ENCODE data around the gene TENM4.

The TENM4 gene

DNA sequence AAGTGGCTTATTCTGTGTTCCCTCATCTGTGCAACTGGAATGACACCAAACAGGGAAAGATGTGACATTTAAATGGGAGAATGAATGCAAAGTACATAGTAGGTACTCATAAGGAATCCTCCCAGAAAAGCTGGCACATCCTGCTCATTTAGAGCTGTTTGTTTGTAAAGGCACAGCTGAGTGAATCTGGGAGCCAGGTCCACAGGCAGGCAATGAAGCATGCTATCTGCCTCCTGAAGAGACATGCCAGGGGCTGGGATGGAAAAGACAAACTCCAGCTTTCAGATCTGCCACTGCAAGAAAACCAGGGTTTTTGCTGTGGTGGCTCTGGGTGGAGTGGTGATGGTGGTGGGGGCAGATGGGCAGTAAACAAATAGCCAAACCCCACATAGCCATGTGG, 150.1 kb downstream of the TENM4 start:
- H3K4me2 ChIP-seq (ENCODE audit: insufficient read depth, low read length), result no peak overlapping the region
- no peaks in the 10 kb centered on the region for H4K20me1 ChIP-seq (ENCODE audit: insufficient read depth, low read length)
- TF ChIP-seq, protein P1, sequence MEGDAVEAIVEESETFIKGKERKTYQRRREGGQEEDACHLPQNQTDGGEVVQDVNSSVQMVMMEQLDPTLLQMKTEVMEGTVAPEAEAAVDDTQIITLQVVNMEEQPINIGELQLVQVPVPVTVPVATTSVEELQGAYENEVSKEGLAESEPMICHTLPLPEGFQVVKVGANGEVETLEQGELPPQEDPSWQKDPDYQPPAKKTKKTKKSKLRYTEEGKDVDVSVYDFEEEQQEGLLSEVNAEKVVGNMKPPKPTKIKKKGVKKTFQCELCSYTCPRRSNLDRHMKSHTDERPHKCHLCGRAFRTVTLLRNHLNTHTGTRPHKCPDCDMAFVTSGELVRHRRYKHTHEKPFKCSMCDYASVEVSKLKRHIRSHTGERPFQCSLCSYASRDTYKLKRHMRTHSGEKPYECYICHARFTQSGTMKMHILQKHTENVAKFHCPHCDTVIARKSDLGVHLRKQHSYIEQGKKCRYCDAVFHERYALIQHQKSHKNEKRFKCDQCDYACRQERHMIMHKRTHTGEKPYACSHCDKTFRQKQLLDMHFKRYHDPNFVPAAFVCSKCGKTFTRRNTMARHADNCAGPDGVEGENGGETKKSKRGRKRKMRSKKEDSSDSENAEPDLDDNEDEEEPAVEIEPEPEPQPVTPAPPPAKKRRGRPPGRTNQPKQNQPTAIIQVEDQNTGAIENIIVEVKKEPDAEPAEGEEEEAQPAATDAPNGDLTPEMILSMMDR (IDR thresholded peaks at IDR 0.05; ENCODE audit: borderline replicate concordance, extremely low read depth, low read length, poor library complexity, severe bottlenecking), result no peak
- no peak for TF ChIP-seq EZH2 (IDR thresholded peaks at IDR 0.05; ENCODE audit: borderline replicate concordance, low read depth, low read length, severe bottlenecking)
- no peaks in the 10 kb centered on the region for H3K79me2 ChIP-seq (ENCODE audit: insufficient read depth, low read length)
- H3K9me3 ChIP-seq (ENCODE audit: insufficient read depth, low read length, severe bottlenecking), result no peaks in the 10 kb centered on the region
- no peak for ATAC-seq (ENCODE audit: insufficient read depth, low read depth)
- no peak overlapping the region for H3K4me3 ChIP-seq (ENCODE audit: low read depth in 1 of 2, low read length in 2 of 2)
- DNase-seq, result no peak
- no peak overlapping the region for H2AFZ ChIP-seq (ENCODE audit: low read depth, low read length)
- H3K27me3 ChIP-seq (ENCODE audit: insufficient read depth, low read length, poor library complexity), result peaks cover 4% of the 10 kb centered on the region
- no peak overlapping the region for H3K27ac ChIP-seq (ENCODE audit: low read length)
- H3K4me1 ChIP-seq (ENCODE audit: insufficient read depth, low read length), result no peaks in the 10 kb centered on the region
- H3K36me3 ChIP-seq (ENCODE audit: insufficient read depth, low read length), result no peaks in the 10 kb centered on the region
- no peak overlapping the region for H3K9ac ChIP-seq (ENCODE audit: low read depth, low read length)

DNA sequence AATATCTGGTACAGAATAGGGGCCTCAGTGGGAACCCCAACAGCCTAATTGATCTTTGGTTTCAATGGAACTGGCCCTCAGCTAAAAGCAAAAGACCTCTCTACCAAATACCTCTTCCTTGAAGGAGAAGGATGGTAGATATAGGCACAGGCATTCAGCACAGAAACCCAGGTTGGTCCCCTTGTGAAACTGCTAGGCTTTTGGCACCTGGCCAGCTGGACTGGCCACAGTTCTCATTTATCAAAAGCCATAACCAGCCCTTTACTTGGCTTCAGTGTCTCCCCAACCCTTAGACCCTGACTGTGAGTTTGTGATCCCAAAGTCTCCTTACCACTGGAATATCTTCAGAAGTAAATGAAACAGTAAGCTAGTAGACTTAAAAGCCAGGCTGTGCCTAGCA, 152.9 kb downstream of the TENM4 start:
- no peaks in the 10 kb centered on the region for H3K9me3 ChIP-seq (ENCODE audit: insufficient read depth, low read length, severe bottlenecking)
- ATAC-seq (ENCODE audit: insufficient read depth, low read depth), result no peak
- H3K79me2 ChIP-seq (ENCODE audit: insufficient read depth, low read length), result no peaks in the 10 kb centered on the region
- no peak overlapping the region for H3K4me2 ChIP-seq (ENCODE audit: insufficient read depth, low read length)
- TF ChIP-seq, protein P1 (IDR thresholded peaks at IDR 0.05; ENCODE audit: borderline replicate concordance, extremely low read depth, low read length, poor library complexity, severe bottlenecking), result no peak
- no peak for TF ChIP-seq EZH2 (IDR thresholded peaks at IDR 0.05; ENCODE audit: borderline replicate concordance, low read depth, low read length, severe bottlenecking)
- DNase-seq, result no peak
- no peaks in the 10 kb centered on the region for H3K4me1 ChIP-seq (ENCODE audit: insufficient read depth, low read length)
- H4K20me1 ChIP-seq (ENCODE audit: insufficient read depth, low read length), result no peaks in the 10 kb centered on the region
- no peak overlapping the region for H3K4me3 ChIP-seq (ENCODE audit: low read depth in 1 of 2, low read length in 2 of 2)
- H2AFZ ChIP-seq (ENCODE audit: low read depth, low read length), result no peak overlapping the region
- H3K9ac ChIP-seq (ENCODE audit: low read depth, low read length), result no peak overlapping the region
- H3K27ac ChIP-seq (ENCODE audit: low read length), result no peak overlapping the region
- H3K27me3 ChIP-seq (ENCODE audit: insufficient read depth, low read length, poor library complexity), result no peaks in the 10 kb centered on the region
- no peaks in the 10 kb centered on the region for H3K36me3 ChIP-seq (ENCODE audit: insufficient read depth, low read length)

DNA sequence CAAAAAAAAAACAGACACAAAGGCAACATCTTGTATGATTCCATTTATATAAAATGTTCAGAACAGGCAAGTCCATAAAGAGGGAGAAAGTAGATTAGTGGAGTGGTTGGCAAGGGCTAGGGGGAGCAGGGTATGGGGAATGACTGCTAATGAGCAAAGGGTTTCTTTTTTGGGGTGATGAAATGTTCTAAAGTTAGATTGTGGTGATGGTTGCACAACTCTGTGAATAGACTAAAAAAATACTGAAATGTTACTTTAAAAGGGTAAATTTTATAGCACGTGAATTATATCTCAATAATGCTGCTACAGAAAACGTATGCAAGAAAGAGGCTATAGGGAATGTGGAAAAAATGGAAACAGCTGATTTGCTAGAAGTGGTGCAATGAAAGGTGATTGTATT, 155.1 kb downstream of the TENM4 start:
- TF ChIP-seq, protein P1 (IDR thresholded peaks at IDR 0.05; ENCODE audit: borderline replicate concordance, extremely low read depth, low read length, poor library complexity, severe bottlenecking), result no peak
- TF ChIP-seq EZH2 (IDR thresholded peaks at IDR 0.05; ENCODE audit: borderline replicate concordance, low read depth, low read length, severe bottlenecking), result no peak
- no peaks in the 10 kb centered on the region for H3K36me3 ChIP-seq (ENCODE audit: insufficient read depth, low read length)
- DNase-seq (no peak), ATAC-seq (ENCODE audit: insufficient read depth, low read depth) (no peak)
- no peak overlapping the region for H3K4me3 ChIP-seq (ENCODE audit: low read depth in 1 of 2, low read length in 2 of 2)
- no peaks in the 10 kb centered on the region for H3K79me2 ChIP-seq (ENCODE audit: insufficient read depth, low read length)
- no peak overlapping the region for H2AFZ ChIP-seq (ENCODE audit: low read depth, low read length)
- H3K4me1 ChIP-seq (ENCODE audit: insufficient read depth, low read length), result no peaks in the 10 kb centered on the region
- H3K9ac ChIP-seq (ENCODE audit: low read depth, low read length), result no peak overlapping the region
- no peaks in the 10 kb centered on the region for H3K27me3 ChIP-seq (ENCODE audit: insufficient read depth, low read length, poor library complexity)
- no peaks in the 10 kb centered on the region for H4K20me1 ChIP-seq (ENCODE audit: insufficient read depth, low read length)
- no peak overlapping the region for H3K27ac ChIP-seq (ENCODE audit: low read length)
- no peaks in the 10 kb centered on the region for H3K9me3 ChIP-seq (ENCODE audit: insufficient read depth, low read length, severe bottlenecking)
- H3K4me2 ChIP-seq (ENCODE audit: insufficient read depth, low read length), result no peak overlapping the region

Data from DND-41 (cell line).